Measurements from ENCODE around the gene CERT1.
"Not testable (repeated sequence)": the region's sequence is repeated elsewhere in the genome, so short reads cannot be mapped to it uniquely, and the experiment has no call there.

CERT1 gene

GRCh38 chr5:75511435-75512382, at the start of gene CERT1, which contains the start of gene POLK:
Gene CERT1 (minus strand): TSS chr5:75511629. CDS start chr5:75511207, 422 bp downstream.
Gene POLK (plus strand): TSS chr5:75511891.
- DNase-seq (ENCODE audit: low read depth in 2 of 2), result peak; percentile 98 to 99
- H3K4me3 ChIP-seq (replicated peaks in 1 of 2; ENCODE audit: low read depth in 2 of 2, low read length in 2 of 2), result peak within 1 kb of the TSS; percentile 86 to 95
- TF ChIP-seq CTCF (IDR thresholded peaks at IDR 0.05; ENCODE audit: low read depth, low read length), result no peak

GRCh38 chr5:75560655-75561054, 49.2 kb upstream of the CERT1 start:
- DNase-seq (ENCODE audit: low read depth in 2 of 2); H3K4me3 ChIP-seq (replicated peaks in 1 of 2; ENCODE audit: low read depth in 2 of 2, low read length in 2 of 2): not testable (repeated sequence)

GRCh38 chr5:75558981-75559632, 47.7 kb upstream of the CERT1 start:
- no peak overlapping the region for H3K4me3 ChIP-seq (replicated peaks in 1 of 2; ENCODE audit: low read depth in 2 of 2, low read length in 2 of 2)
- no peak for TF ChIP-seq CTCF (IDR thresholded peaks at IDR 0.05; ENCODE audit: low read depth, low read length)
- peak; percentile 66 to 76 for DNase-seq (ENCODE audit: low read depth in 2 of 2)

GRCh38 chr5:75558221-75558620, 46.8 kb upstream of the CERT1 start:
- TF ChIP-seq CTCF (IDR thresholded peaks at IDR 0.05; ENCODE audit: low read depth, low read length), result no peak
- no peak overlapping the region for H3K4me3 ChIP-seq (replicated peaks in 1 of 2; ENCODE audit: low read depth in 2 of 2, low read length in 2 of 2)
- peak in 1 of 2 donors; percentile 28 for DNase-seq (ENCODE audit: low read depth in 2 of 2)

- DNase-seq (ENCODE audit: low read depth in 2 of 2), result no peak
- no peak overlapping the region for H3K4me3 ChIP-seq (replicated peaks in 1 of 2; ENCODE audit: low read depth in 2 of 2, low read length in 2 of 2)
- TF ChIP-seq CTCF (IDR thresholded peaks at IDR 0.05; ENCODE audit: low read depth, low read length), result no peak
Observed at GRCh38 chr5:75553358-75553757, 41.9 kb upstream of the CERT1 start.

GRCh38 chr5:75552764-75553163, 41.3 kb upstream of the CERT1 start:
- H3K4me3 ChIP-seq (replicated peaks in 1 of 2; ENCODE audit: low read depth in 2 of 2, low read length in 2 of 2), result no peak overlapping the region
- no peak for DNase-seq (ENCODE audit: low read depth in 2 of 2)
- no peak for TF ChIP-seq CTCF (IDR thresholded peaks at IDR 0.05; ENCODE audit: low read depth, low read length)

GRCh38 chr5:75551471-75551870, 40.0 kb upstream of the CERT1 start:
- no peak for TF ChIP-seq CTCF (IDR thresholded peaks at IDR 0.05; ENCODE audit: low read depth, low read length)
- H3K4me3 ChIP-seq (replicated peaks in 1 of 2; ENCODE audit: low read depth in 2 of 2, low read length in 2 of 2), result no peak overlapping the region
- DNase-seq (ENCODE audit: low read depth in 2 of 2), result peak in 1 of 2 donors; percentile 68
